ENCODE data around the gene TSPAN33.
"Not testable (repeated sequence)": the region's sequence is repeated elsewhere in the genome, so short reads cannot be mapped to it uniquely, and the experiment has no call there.

Gene TSPAN33

GRCh38 chr7:129173861-129174260 lies 29.4 kb downstream of the TSPAN33 start:
- DNase-seq = not testable (repeated sequence)

- no peak for DNase-seq
These were observed 32.6 kb downstream of the TSPAN33 start for GRCh38 chr7:129176916-129177710.

- no peak for DNase-seq
These were observed 40.6 kb downstream of the TSPAN33 start for GRCh38 chr7:129184981-129185670.

GRCh38 chr7:129186749-129187260 lies 42.3 kb downstream of the TSPAN33 start:
- DNase-seq = no peak

GRCh38 chr7:129187681-129188371 lies 43.3 kb downstream of the TSPAN33 start:
- DNase-seq = no peak

DNA sequence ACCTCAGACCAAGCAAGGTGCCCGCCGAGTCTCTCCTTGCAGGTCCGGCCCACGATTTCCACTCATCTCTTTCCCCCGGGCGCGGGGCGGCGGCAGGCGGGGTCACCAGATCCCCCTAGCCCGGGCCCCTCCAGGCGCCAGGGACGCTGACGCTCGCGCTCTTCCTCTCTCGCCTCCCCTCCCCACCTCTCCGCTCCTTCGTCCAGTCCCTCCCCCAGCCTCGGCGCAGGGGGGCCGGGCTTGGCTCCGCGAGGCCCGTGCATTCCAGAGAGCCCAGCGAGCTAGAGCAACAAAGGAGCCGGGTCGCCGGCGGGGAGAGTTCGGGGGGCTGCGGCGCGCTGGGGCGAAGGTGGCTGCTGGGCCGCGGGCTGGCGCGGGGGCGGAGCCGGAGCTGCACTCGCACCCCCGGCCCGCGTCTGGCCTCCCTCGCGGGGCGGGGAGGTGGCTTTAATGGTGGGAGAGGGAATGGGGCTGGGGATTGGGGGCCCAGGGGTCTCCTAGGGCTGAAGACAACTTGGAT lies 43.9 kb downstream of the TSPAN33 start, which contains the start of gene SMO:
Gene SMO, plus strand, starts transcription at position 262 of the 520 bp plus-strand sequence. CDS start 519 bp downstream, outside the sequence.
- no peak for DNase-seq

- DNase-seq = no peak
These were observed 44.6 kb downstream of the TSPAN33 start for GRCh38 chr7:129188892-129189660.

- DNase-seq = no peak
These were observed 45.3 kb downstream of the TSPAN33 start for GRCh38 chr7:129189661-129190310.

GRCh38 chr7:129191272-129191671 lies 46.8 kb downstream of the TSPAN33 start:
- DNase-seq = no peak

GRCh38 chr7:129193892-129194291 lies 49.4 kb downstream of the TSPAN33 start:
- no peak for DNase-seq

- DNase-seq = no peak
These were observed 53.3 kb downstream of the TSPAN33 start for GRCh38 chr7:129197771-129198170.

DNA sequence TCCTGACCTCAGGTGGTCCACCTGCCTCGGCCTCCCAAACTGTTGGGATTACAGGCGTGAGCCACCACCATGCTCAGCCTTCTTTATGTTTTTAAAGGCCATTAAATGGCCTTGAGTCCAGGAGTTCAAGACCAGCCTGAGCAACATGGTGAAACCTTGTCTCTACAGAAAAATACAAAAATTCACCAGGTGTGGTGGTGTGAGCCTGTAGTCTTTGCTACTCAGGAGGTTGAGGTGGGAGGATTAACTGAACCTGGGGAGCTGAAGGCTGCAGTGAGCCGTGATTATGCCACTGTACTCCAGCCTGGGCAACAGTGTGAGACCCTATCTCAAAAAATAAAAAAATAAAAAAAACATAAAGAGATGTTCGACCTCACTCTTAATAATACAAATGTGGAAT lies 54.9 kb downstream of the TSPAN33 start:
- DNase-seq = no peak

DNA sequence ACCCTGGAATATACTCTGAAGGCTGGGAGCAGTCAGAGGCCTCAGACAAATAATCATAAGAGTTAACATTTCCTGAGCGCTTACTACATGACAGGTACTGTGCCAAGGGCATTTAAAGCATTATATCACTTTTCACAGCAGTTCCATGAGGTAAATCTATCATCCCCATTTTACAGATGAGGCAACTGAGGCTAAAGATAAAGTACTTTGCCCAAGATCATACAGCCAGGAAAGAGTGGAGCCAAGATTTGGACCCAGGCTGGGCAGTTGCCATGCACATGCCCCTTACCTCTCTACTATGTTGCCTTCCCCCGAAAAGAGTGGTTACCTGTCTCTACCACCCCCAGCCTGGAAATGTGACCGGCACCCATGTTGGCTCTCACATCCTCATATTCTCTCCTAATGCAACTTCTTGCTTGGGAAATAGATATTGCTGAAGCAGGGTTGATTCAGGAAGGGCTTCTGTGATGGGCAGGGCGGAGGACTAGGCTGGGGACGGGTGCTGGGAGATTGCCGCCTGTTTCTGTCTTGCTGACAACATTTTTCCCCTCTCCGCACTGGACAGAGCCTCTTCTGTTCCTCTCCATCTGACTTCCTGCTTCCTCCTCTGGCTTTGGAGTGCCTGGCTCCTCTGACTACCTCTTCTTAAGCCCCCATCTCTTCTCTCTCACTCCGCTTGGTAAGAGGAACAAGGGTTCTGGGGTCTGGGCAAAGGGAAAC lies 57.7 kb downstream of the TSPAN33 start:
- no peak for DNase-seq

- DNase-seq = no peak
These were observed 58.7 kb downstream of the TSPAN33 start for GRCh38 chr7:129203050-129203741.

- DNase-seq = no peak
These were observed 60.8 kb downstream of the TSPAN33 start for GRCh38 chr7:129205126-129205818.

- DNase-seq = no peak
These were observed 61.7 kb downstream of the TSPAN33 start for GRCh38 chr7:129205987-129206785.

- DNase-seq = no peak
These were observed 64.2 kb downstream of the TSPAN33 start for GRCh38 chr7:129208667-129209066.

GRCh38 chr7:129209067-129209926 lies 64.8 kb downstream of the TSPAN33 start:
- DNase-seq = no peak

Measured in HCEC 1CT (cell line).